Stimulated activated naive CD8-positive, alpha-beta T cell treated with anti-CD3 and anti-CD28 coated beads, Interleukin-15, Interleukin-2, amounts not matched to agents 100 ng/mL and 50 ng/mL, for 24 hours (primary cell): ENCODE data around the gene AGFG1.

ENCODE experiments used
- H3K27ac Mint-ChIP-seq: one replicate; pipeline ENCODE4 v1.8.0; 2021; ENCODE audit warnings: mild to moderate bottlenecking, mixed read lengths
- H3K27me3 Mint-ChIP-seq: one replicate; pipeline ENCODE4 v1.8.0; 2021; ENCODE audit warnings: mixed read lengths
- H3K36me3 Mint-ChIP-seq: one replicate; pipeline ENCODE4 v1.8.0; 2021; ENCODE audit warnings: low read depth, mixed read lengths
- H3K4me1 Mint-ChIP-seq: one replicate; pipeline ENCODE4 v1.8.0; 2021; ENCODE audit warnings: low read depth, mixed read lengths
- H3K4me3 Mint-ChIP-seq: one replicate; pipeline ENCODE4 v1.8.0; 2021; ENCODE audit warnings: mild to moderate bottlenecking, mixed read lengths
- H3K9me3 Mint-ChIP-seq: one replicate; pipeline ENCODE4 v1.8.0; 2021; ENCODE audit warnings: mixed read lengths

Gene AGFG1

GRCh38 chr2:227472265-227473121 lies 537 bp downstream of the AGFG1 start:
- H3K27ac Mint-ChIP-seq = peak overlapping the region; percentile 94
- H3K4me3 Mint-ChIP-seq = peak overlapping the region; percentile 99
- no peaks in the 10 kb centered on the region for H3K27me3 Mint-ChIP-seq
- peaks cover 59% of the 10 kb centered on the region for H3K4me1 Mint-ChIP-seq
- H3K9me3 Mint-ChIP-seq = no peaks in the 10 kb centered on the region
- H3K36me3 Mint-ChIP-seq = peaks cover 20% of the 10 kb centered on the region

- no peaks in the 10 kb centered on the region for H3K27me3 Mint-ChIP-seq
- H3K36me3 Mint-ChIP-seq = peaks cover 20% of the 10 kb centered on the region
- peak overlapping the region; percentile 94 for H3K27ac Mint-ChIP-seq
- no peaks in the 10 kb centered on the region for H3K9me3 Mint-ChIP-seq
- peak overlapping the region; percentile 99 for H3K4me3 Mint-ChIP-seq
- peaks cover 56% of the 10 kb centered on the region for H3K4me1 Mint-ChIP-seq
These were observed 1.1 kb downstream of the AGFG1 start for GRCh38 chr2:227473122-227473461.

GRCh38 chr2:227473806-227474205 lies 1.9 kb downstream of the AGFG1 start:
- H3K9me3 Mint-ChIP-seq = no peaks in the 10 kb centered on the region
- peaks cover 62% of the 10 kb centered on the region for H3K4me1 Mint-ChIP-seq

GRCh38 chr2:227474410-227474809 lies 2.5 kb downstream of the AGFG1 start:
- no peak overlapping the region for H3K27ac Mint-ChIP-seq
- H3K27me3 Mint-ChIP-seq = no peaks in the 10 kb centered on the region
- peaks cover 68% of the 10 kb centered on the region for H3K4me1 Mint-ChIP-seq
- no peaks in the 10 kb centered on the region for H3K9me3 Mint-ChIP-seq
- peak overlapping the region; percentile 99 for H3K4me3 Mint-ChIP-seq
- H3K36me3 Mint-ChIP-seq = peaks cover 21% of the 10 kb centered on the region

More at GRCh38 chr2:227473806-227474205, 1.9 kb downstream of the AGFG1 start:
- H3K27ac Mint-ChIP-seq = peak overlapping the region; percentile 94
- peaks cover 20% of the 10 kb centered on the region for H3K36me3 Mint-ChIP-seq
- H3K4me3 Mint-ChIP-seq = peak overlapping the region; percentile 99
- no peaks in the 10 kb centered on the region for H3K27me3 Mint-ChIP-seq

- H3K36me3 Mint-ChIP-seq = peaks cover 29% of the 10 kb centered on the region
- H3K27ac Mint-ChIP-seq = no peak overlapping the region
- no peaks in the 10 kb centered on the region for H3K27me3 Mint-ChIP-seq
- peaks cover 88% of the 10 kb centered on the region for H3K4me1 Mint-ChIP-seq
- no peak overlapping the region for H3K4me3 Mint-ChIP-seq
- H3K9me3 Mint-ChIP-seq = no peaks in the 10 kb centered on the region
These were observed 5.3 kb downstream of the AGFG1 start for GRCh38 chr2:227477291-227477690.

GRCh38 chr2:227479865-227480475 lies 8.0 kb downstream of the AGFG1 start:
- no peaks in the 10 kb centered on the region for H3K9me3 Mint-ChIP-seq
- H3K36me3 Mint-ChIP-seq = peaks cover 23% of the 10 kb centered on the region
- no peaks in the 10 kb centered on the region for H3K27me3 Mint-ChIP-seq
- peak overlapping the region; percentile 6 for H3K4me3 Mint-ChIP-seq
- peaks cover 96% of the 10 kb centered on the region for H3K4me1 Mint-ChIP-seq
- peak overlapping the region; percentile 19 for H3K27ac Mint-ChIP-seq

GRCh38 chr2:227480528-227480927 lies 8.6 kb downstream of the AGFG1 start:
- H3K4me3 Mint-ChIP-seq = peak overlapping the region; percentile 33
- peaks cover 96% of the 10 kb centered on the region for H3K4me1 Mint-ChIP-seq

GRCh38 chr2:227482638-227483340 lies 10.8 kb downstream of the AGFG1 start:
- peak overlapping the region; percentile 28 for H3K4me3 Mint-ChIP-seq

More at GRCh38 chr2:227480528-227480927, 8.6 kb downstream of the AGFG1 start:
- peaks cover 29% of the 10 kb centered on the region for H3K36me3 Mint-ChIP-seq
- peak overlapping the region; percentile 81 for H3K27ac Mint-ChIP-seq
- H3K9me3 Mint-ChIP-seq = no peaks in the 10 kb centered on the region
- H3K27me3 Mint-ChIP-seq = no peaks in the 10 kb centered on the region

GRCh38 chr2:227485429-227485828 lies 13.5 kb downstream of the AGFG1 start:
- no peak overlapping the region for H3K4me3 Mint-ChIP-seq
- H3K4me1 Mint-ChIP-seq = peaks cover 86% of the 10 kb centered on the region
- H3K9me3 Mint-ChIP-seq = no peaks in the 10 kb centered on the region
- peaks cover 43% of the 10 kb centered on the region for H3K36me3 Mint-ChIP-seq
- no peaks in the 10 kb centered on the region for H3K27me3 Mint-ChIP-seq
- peak overlapping the region; percentile 37 for H3K27ac Mint-ChIP-seq

More at GRCh38 chr2:227482638-227483340, 10.8 kb downstream of the AGFG1 start:
- Mint-ChIP-seq H3K36me3 (peaks cover 34% of the 10 kb centered on the region), H3K4me1 (peaks cover 100% of the 10 kb centered on the region), H3K27ac (peak overlapping the region; percentile 68), H3K27me3 (no peaks in the 10 kb centered on the region), H3K9me3 (no peaks in the 10 kb centered on the region)

GRCh38 chr2:227486688-227487087 lies 14.7 kb downstream of the AGFG1 start:
- Mint-ChIP-seq H3K36me3 (peaks cover 39% of the 10 kb centered on the region), H3K27ac (no peak overlapping the region), H3K4me3 (peak overlapping the region; percentile 20), H3K27me3 (no peaks in the 10 kb centered on the region), H3K4me1 (peaks cover 78% of the 10 kb centered on the region), H3K9me3 (no peaks in the 10 kb centered on the region)

- peaks cover 75% of the 10 kb centered on the region for H3K4me1 Mint-ChIP-seq
- H3K9me3 Mint-ChIP-seq = no peaks in the 10 kb centered on the region
- no peak overlapping the region for H3K4me3 Mint-ChIP-seq
- peak overlapping the region; percentile 7 for H3K27ac Mint-ChIP-seq
- no peaks in the 10 kb centered on the region for H3K27me3 Mint-ChIP-seq
- H3K36me3 Mint-ChIP-seq = peaks cover 44% of the 10 kb centered on the region
These were observed 16.1 kb downstream of the AGFG1 start for GRCh38 chr2:227488045-227488444.

- no peak overlapping the region for H3K27ac Mint-ChIP-seq
- no peaks in the 10 kb centered on the region for H3K27me3 Mint-ChIP-seq
- H3K4me3 Mint-ChIP-seq = no peak overlapping the region
- H3K4me1 Mint-ChIP-seq = peaks cover 59% of the 10 kb centered on the region
- H3K9me3 Mint-ChIP-seq = no peaks in the 10 kb centered on the region
- peaks cover 61% of the 10 kb centered on the region for H3K36me3 Mint-ChIP-seq
These were observed 19.4 kb downstream of the AGFG1 start for GRCh38 chr2:227491386-227491785.

- no peak overlapping the region for H3K27ac Mint-ChIP-seq
- H3K9me3 Mint-ChIP-seq = no peaks in the 10 kb centered on the region
- no peak overlapping the region for H3K4me3 Mint-ChIP-seq
- peaks cover 46% of the 10 kb centered on the region for H3K4me1 Mint-ChIP-seq
- H3K27me3 Mint-ChIP-seq = no peaks in the 10 kb centered on the region
- H3K36me3 Mint-ChIP-seq = peaks cover 55% of the 10 kb centered on the region
These were observed 21.6 kb downstream of the AGFG1 start for GRCh38 chr2:227493524-227493923.

- peaks cover 75% of the 10 kb centered on the region for H3K36me3 Mint-ChIP-seq
- peaks cover 44% of the 10 kb centered on the region for H3K4me1 Mint-ChIP-seq
- H3K27ac Mint-ChIP-seq = peak overlapping the region; percentile 57
- H3K9me3 Mint-ChIP-seq = no peaks in the 10 kb centered on the region
- no peak overlapping the region for H3K4me3 Mint-ChIP-seq
- no peaks in the 10 kb centered on the region for H3K27me3 Mint-ChIP-seq
These were observed 25.2 kb downstream of the AGFG1 start for GRCh38 chr2:227497158-227497557.
